DMS 273 (cell line): ENCODE results near the gene C6orf136.
"Not testable (repeated sequence)": the region's sequence is repeated elsewhere in the genome, so short reads cannot be mapped to it uniquely, and the experiment has no call there.

Experiments used
- DNase-seq: peaks from one replicate; lab custom pipeline; 2025; ENCODE audit not compliant: unreplicated experiment; lab: John Stamatoyannopoulos, UW

Gene C6orf136

GRCh38 chr6:30655743-30656094 lies 8.8 kb downstream of the C6orf136 start:
- DNase-seq: no peak

DNA sequence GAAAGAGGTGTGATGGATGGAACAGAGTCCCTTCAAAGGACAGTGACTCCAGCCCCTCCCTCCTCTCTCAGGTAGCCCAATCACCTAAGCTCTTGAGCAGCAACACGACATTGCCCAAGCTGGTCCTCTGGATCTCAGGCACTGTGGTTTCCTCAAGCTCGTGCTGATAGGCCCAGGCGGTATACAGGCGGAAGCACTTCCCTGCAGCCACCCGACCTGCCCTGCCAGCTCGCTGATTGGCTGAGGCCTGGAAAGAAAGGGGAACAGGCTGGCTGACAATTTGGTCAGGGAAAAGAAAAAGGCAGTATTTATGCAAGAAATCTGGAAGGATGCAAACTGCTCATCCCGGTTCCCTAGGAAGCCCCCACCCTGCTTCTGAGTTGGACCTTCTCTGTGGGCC lies 9.6 kb downstream of the C6orf136 start:
- DNase-seq: no peak

DNA sequence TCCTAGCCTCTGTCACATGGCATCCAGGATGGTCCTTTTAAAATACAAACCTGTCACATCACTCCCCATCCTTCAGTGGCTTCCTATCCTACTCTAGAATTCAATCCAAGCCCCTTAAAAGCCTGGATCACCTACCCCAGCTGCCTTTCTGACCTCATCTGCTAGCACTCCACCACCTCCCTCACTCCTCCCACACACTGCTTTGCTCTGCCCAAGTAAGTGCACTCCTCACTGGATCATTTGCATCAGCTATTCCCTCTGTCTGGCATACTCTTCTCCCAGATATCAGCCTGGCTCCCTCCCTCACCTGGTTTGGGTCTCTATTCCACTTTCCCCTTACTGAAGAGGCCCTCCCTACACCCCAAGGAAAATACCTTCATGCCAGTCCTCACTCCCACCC lies 10.5 kb downstream of the C6orf136 start:
- no peak for DNase-seq

- DNase-seq: not testable (repeated sequence)
These were observed 11.0 kb downstream of the C6orf136 start for GRCh38 chr6:30657922-30658321.

GRCh38 chr6:30664994-30665767 lies 18.2 kb downstream of the C6orf136 start:
- DNase-seq: no peak

DNA sequence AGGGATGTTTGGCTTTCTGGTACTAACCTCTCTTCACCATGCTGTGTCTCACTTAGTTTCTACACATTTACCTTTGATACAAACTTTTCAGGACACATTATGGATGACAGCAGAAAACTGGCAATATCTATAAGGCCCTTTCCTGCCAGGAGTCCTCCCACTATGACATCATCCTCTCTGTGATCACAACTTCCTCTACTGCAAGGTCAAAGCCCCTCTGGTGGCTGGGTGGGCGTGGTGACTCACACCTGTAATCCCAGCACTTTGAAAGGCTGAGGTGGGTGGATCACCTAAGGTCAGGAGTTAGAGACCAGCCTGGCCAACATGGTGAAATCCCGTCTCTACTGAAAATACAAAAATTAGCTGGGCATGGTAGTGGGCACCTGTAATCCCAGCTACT lies 19.4 kb downstream of the C6orf136 start:
- not testable (repeated sequence) for DNase-seq

- peak; percentile 38 for DNase-seq
These were observed 24.0 kb downstream of the C6orf136 start for GRCh38 chr6:30670760-30671527.

GRCh38 chr6:30672445-30673253 lies 25.7 kb downstream of the C6orf136 start, which contains the start of gene DHX16:
Gene DHX16 (minus strand): TSS chr6:30673006. CDS start chr6:30672841, 165 bp downstream.
- DNase-seq: peak; percentile 98

DNA sequence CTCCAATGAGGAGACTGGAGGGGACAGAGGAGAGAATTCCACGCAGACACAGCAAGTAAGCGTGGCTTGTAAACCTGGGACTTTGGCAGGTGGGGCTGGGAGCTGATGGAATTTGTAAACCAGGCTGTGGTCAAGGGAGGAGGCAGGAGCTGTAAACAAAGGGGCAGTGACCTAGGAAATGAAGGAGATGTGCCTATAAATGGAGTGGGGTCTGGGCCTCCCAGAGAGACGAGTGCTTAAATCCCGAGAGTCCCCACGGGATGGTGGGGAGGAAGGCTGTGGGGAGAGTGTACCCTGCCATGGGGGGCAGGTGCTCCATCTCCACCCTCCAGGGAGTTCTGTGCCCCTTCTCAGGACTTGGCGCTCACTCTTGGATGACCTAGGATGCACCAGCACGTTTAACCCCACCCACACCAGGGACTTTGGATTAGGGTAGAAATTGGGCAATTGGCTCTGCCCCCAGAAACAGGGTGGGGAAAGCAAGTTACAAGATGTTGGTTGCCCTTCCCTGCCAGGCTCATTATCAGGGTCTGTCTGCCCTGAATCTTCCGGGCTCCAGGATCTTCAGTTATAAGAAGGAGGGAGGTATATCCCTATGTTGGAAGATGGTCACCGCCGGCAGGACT lies 29.8 kb downstream of the C6orf136 start:
- no peak for DNase-seq

DNA sequence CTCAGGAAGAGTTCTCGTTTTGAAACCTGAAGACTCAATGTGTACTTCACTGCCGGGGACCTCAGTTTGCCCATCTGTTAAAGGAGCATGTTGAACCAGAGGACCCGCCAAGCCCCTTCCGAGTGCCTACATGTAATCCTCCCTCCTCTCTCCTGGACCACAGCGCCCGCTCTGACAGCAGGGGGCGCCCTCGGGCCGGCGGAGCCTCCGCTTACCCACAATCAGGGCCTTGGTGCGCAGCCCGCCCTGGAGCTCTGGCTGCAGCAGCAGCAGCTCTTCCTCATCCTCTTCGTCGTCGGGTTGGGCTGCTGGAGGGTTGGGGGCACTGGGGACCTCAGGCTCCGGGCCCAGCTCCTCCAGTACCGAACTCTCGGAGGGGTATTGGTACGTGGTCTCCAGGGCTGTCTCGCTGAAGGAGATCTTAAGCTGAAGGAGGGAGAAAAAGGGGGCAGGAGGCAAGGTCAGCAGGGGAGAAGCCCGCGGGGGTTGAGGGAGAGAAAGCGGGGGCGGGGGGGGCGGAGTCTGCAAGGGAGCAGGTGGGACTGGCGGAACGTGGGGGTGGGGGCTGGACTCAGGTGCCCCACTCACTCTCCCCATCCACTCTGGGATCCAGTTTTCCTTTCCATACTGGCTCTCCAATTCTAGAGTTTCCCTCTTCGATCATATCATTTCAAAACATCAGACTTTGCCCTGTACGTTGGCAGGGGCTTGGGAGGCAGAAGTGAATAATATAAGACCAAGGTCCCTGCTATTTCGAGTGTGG lies 32.2 kb downstream of the C6orf136 start:
- peak; percentile 91 for DNase-seq

- no peak for DNase-seq
These were observed 33.0 kb downstream of the C6orf136 start for GRCh38 chr6:30679765-30680535.

DNA sequence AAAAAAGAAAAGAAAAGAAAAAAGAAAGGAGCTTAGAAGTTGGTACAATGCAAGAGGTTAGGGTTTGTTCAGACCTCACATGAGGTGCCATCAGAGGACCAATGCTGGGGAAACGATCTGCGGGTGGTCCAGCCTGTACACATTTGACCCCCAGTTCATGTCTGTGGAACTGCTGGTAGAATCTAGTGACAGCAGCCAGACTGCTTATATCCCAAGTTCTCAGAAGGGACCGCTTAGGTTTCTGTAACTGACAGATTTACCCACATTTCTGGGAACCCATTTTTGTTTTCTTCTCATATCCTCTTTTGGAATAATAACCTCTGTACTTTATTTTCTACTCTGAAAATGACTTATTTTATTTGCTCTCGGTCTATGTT lies 34.8 kb downstream of the C6orf136 start:
- no peak for DNase-seq

DNA sequence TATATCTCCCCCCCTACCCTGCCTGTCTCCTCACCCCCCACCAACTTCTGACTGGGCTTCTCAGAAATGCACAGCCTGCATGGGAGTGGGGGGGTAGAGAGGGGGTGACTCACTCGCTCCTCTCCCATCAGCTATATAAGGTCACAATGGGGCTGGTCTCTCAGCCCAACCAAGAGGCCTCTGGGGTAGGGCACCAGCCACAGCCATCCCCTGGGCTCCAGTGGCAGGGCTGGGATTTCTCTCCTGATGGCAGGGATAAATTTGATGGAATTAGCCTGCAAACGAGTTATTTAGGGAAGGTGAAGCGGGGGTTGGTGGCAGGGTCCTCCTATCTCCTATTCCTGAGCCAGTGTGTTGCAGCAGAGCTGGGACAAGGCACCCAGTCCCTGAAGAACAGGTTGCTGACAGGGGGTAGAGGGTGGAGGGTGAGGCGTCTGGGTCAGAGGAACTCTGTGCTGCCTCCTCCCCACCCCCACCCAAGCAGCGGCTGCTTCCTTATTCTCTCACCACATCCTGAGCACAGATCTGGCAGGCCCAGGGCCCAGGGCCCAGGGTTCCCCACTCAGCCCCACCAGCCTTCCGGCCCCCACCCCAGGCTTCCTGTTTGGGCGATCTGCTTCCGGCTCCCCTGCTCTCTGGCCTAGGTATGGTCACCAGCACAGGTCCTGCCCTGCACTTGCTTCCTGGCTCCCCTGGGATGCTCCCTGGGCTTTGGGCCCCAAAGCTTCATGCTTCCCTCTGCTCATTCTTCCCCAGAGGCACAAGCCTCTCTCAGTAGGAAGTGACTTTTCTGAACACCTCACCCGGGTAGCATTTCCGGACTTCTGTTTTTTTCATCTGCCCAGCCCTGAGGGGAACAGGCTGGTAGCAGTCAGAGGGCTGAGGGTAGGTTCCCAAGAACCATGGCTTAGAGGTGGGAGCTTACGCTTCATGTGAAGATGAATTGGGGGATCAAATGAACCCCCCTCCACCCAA lies 35.5 kb downstream of the C6orf136 start:
- peak; percentile 40 for DNase-seq

GRCh38 chr6:30683183-30683979 lies 36.4 kb downstream of the C6orf136 start:
- no peak for DNase-seq

DNA sequence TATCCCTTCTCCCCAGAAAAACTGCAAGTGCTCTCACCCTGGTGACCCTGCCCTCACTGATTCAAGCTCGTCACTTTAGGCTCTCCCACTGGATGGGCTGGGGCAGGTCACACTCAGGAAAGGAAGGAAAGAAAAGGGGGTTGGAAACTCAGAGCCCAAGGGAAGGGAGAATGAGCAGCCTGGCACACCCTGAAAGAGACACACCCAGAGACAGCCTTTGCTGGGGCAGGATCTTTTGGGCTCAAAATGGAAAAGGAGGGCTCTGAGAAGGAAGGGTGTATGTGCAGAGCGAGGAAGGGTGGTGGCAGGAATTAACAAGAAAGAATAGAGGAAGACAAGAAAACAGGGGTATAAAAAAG lies 37.0 kb downstream of the C6orf136 start:
- DNase-seq: no peak

GRCh38 chr6:30684386-30685156 lies 37.6 kb downstream of the C6orf136 start:
- DNase-seq: no peak
